Esophagus (tissue), 2 donors: ENCODE measurements around the gene TLNRD1. TPM values are rescaled to one million over a fixed set of nuclear protein-coding genes. Genes with fewer than 3 reads are reported as not detected.
A peak's percentile ranks its signal among the peaks of the same experiment; 100 is the strongest.

ENCODE experiments used
- H3K27ac ChIP-seq, 2 donors: one replicate each; pipeline ENCODE4 v1.5.1; 2013; ENCODE audit warnings: low read depth in 2 of 2, mild to moderate bottlenecking in 2 of 2, inconsistent platforms in 1 of 2, low read length in 1 of 2, moderate library complexity in 1 of 2
- H3K27me3 ChIP-seq, 2 donors: one replicate each; pipeline ENCODE4 v1.6.1; 2013; ENCODE audit warnings: low read length in 2 of 2, control low read depth in 1 of 2, mild to moderate bottlenecking in 1 of 2; ENCODE audit not compliant: insufficient read depth in 2 of 2, control insufficient read depth in 1 of 2
- H3K36me3 ChIP-seq, 2 donors: one replicate each; pipeline ENCODE4 v1.6.1; 2013; ENCODE audit warnings: low read length in 1 of 2; ENCODE audit not compliant: control insufficient read depth in 2 of 2, insufficient read depth in 2 of 2
- H3K4me1 ChIP-seq, 2 donors: one replicate each; pipeline ENCODE4 v1.6.1; 2013; ENCODE audit warnings: low read length in 1 of 2; ENCODE audit not compliant: control insufficient read depth in 2 of 2, insufficient read depth in 2 of 2
- H3K4me3 ChIP-seq, 2 donors: one replicate each; pipeline ENCODE4 v1.5.1; 2013; ENCODE audit warnings: low read length in 2 of 2, mild to moderate bottlenecking in 2 of 2, low read depth in 1 of 2, moderate library complexity in 1 of 2
- H3K9me3 ChIP-seq, 2 donors: one replicate each; pipeline ENCODE4 v1.6.1; 2013; ENCODE audit warnings: mild to moderate bottlenecking in 2 of 2, low read depth in 1 of 2, low read length in 1 of 2, moderate library complexity in 1 of 2; ENCODE audit not compliant: control insufficient read depth in 2 of 2, insufficient read depth in 1 of 2
- WGBS, 2 donors: extraction: QIAGEN DNeasy Blood & Tissue Kit; methylation state at CpG; one replicate each; pipeline ENCODE4 v1.1.7; 2013; 5-methylcytosine and 5-hydroxymethylcytosine counted together
- polyA plus RNA-seq, 2 donors: library from polyadenylated mRNA; stranded (reverse); fragments of 200-250 nt; gene quantifications; one replicate each; pipeline ENCODE4 v1.2.3, GENCODE V29; 2013
- donor health status: healthy with polysubstance abuse.
- donor health status: Bipolar disorder and iron deficiency.

TLNRD1 gene
- polyA plus RNA-seq, 2 donors = 5.6 to 5.9 TPM

DNA sequence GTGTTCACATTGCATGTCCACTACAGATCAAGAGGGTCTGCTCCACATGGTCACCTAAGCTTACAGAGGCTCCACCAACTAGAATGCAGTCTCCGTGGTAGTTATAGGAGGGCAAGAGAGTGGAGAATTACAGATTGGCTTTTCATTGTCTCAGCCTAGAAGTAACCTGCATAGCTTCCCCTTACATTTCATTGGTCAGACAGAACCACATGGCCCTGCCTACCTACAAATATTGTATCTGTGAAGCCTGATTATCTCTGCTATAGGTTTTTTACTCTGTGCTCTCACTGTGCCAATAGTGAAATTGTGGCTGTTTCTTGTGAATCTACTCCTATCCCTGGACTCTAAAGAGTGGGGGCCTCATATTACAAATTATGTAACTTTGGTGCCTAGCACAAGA, 2.5 kb upstream of the TLNRD1 start:
- no peaks in the 10 kb centered on the region for H3K27me3 ChIP-seq
- 81% methylated on average over 1 of the region's 1 CpG for WGBS, 2 donors
- H3K9me3 ChIP-seq = peaks cover 0 to 7% of the 10 kb centered on the region in 2 donors
- no peak overlapping the region for H3K27ac ChIP-seq
- no peak overlapping the region for H3K4me3 ChIP-seq
- peaks cover 7 to 10% of the 10 kb centered on the region in 2 donors for H3K4me1 ChIP-seq
- H3K36me3 ChIP-seq = peaks cover 0 to 10% of the 10 kb centered on the region in 2 donors

GRCh38 chr15:80999623-81000036, 1.1 kb upstream of the TLNRD1 start:
- WGBS, 2 donors = 28 to 47% methylated on average over 13 of the region's 13 CpGs
- H3K4me1 ChIP-seq = peaks cover 7 to 10% of the 10 kb centered on the region in 2 donors
- H3K27me3 ChIP-seq = no peaks in the 10 kb centered on the region
- H3K27ac ChIP-seq = peak overlapping the region; percentile 76 to 100
- H3K4me3 ChIP-seq = peak overlapping the region; percentile 78 to 96
- H3K9me3 ChIP-seq = peaks cover 0 to 7% of the 10 kb centered on the region in 2 donors
- H3K36me3 ChIP-seq = peaks cover 0 to 10% of the 10 kb centered on the region in 2 donors

DNA sequence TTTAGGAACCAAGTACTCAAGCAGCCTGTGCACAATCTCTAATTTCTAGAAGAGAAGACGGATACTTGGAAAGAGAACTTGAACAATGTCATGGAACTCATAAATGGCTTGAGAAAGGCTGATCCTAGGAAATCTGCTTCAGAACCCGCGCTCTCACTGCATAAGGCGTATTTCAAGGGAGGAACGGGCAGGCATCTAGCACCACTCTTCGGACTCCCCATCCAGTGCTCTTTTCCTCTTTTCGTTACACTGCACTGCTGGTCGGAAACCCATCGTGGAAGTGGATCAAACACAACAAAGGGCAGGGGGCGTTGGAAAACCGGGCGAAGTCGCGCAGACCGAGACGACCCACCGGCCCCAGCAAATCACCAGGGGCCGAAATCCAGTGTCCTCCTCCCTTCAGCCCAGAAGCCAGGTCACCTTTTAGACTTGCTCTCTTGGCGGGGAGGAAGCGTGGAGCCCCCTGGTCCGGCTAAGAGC, 539 bp upstream of the TLNRD1 start:
- Histone ChIP-seq H3K27me3 (no peaks in the 10 kb centered on the region), H3K4me3 (peak overlapping the region; percentile 78 to 96), H3K4me1 (peaks cover 7 to 10% of the 10 kb centered on the region in 2 donors), H3K36me3 (peaks cover 0 to 10% of the 10 kb centered on the region in 2 donors), H3K27ac (peak overlapping the region; percentile 98 to 100), H3K9me3 (peaks cover 0 to 7% of the 10 kb centered on the region in 2 donors)
- 3 to 5% methylated on average over 21 of the region's 21 CpGs for WGBS, 2 donors

- H3K9me3 ChIP-seq = peaks cover 0 to 7% of the 10 kb centered on the region in 2 donors
- H3K4me3 ChIP-seq = peak overlapping the region; percentile 78 to 96
- peaks cover 0 to 10% of the 10 kb centered on the region in 2 donors for H3K36me3 ChIP-seq
- H3K27me3 ChIP-seq = no peaks in the 10 kb centered on the region
- H3K4me1 ChIP-seq = peaks cover 7 to 10% of the 10 kb centered on the region in 2 donors
- WGBS, 2 donors = 0 to 1% methylated on average over 73 to 110 of the region's 110 CpGs
- peak overlapping the region; percentile 98 to 100 for H3K27ac ChIP-seq
These were observed 657 bp downstream of the TLNRD1 start for GRCh38 chr15:81001152-81002008.

DNA sequence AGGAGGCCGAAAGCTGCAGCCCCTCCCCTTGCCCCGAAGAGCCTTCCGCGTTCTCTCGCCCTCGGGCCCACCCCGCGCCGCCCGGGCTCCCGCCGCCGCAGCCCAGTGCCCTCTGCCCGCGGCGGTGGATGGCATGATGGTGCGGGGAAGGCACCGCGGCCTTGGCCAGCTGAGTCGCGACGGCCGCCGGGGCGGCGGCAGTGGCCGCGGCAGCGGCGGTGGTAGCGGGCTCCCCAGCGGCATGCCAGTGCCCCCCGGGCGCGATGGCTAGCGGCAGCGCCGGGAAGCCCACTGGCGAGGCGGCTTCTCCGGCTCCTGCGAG, 1.2 kb downstream of the TLNRD1 start:
- Histone ChIP-seq H3K4me3 (peak overlapping the region; percentile 78 to 96), H3K27ac (peak overlapping the region; percentile 98 to 100), H3K9me3 (peaks cover 0 to 7% of the 10 kb centered on the region in 2 donors), H3K27me3 (no peaks in the 10 kb centered on the region), H3K36me3 (peaks cover 0 to 10% of the 10 kb centered on the region in 2 donors), H3K4me1 (peaks cover 7 to 10% of the 10 kb centered on the region in 2 donors)
- WGBS, 2 donors = 1 to 2% methylated on average over 39 to 42 of the region's 42 CpGs

DNA sequence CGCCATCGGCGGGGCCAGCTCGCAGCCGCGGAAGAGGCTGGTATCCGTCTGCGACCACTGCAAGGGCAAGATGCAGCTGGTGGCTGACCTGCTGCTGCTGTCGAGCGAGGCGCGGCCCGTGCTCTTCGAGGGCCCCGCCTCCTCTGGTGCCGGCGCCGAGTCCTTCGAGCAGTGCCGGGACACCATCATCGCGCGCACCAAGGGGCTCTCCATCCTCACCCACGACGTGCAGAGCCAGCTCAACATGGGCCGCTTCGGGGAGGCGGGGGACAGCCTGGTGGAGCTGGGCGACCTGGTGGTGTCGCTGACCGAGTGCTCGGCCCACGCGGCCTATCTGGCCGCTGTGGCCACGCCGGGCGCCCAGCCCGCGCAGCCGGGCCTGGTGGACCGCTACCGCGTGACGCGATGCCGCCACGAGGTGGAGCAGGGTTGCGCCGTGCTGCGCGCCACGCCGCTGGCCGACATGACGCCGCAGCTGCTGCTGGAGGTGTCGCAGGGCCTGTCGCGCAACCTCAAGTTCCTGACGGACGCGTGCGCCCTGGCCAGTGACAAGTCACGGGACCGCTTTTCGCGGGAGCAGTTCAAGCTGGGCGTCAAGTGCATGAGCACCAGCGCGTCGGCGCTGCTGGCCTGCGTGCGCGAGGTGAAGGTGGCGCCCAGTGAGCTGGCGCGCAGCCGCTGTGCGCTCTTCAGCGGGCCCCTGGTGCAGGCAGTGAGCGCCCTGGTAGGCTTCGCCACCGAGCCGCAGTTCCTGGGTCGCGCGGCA, 1.8 kb downstream of the TLNRD1 start:
- Histone ChIP-seq H3K4me1 (peaks cover 7 to 10% of the 10 kb centered on the region in 2 donors), H3K36me3 (peaks cover 0 to 10% of the 10 kb centered on the region in 2 donors), H3K4me3 (peak overlapping the region; percentile 78 to 96), H3K9me3 (peaks cover 0 to 7% of the 10 kb centered on the region in 2 donors), H3K27me3 (no peaks in the 10 kb centered on the region), H3K27ac (peak overlapping the region; percentile 98 to 100)
- 63% methylated on average over 85 to 89 of the region's 89 CpGs for whole genome bisulfite sequencing, 2 donors

- peaks cover 7 to 10% of the 10 kb centered on the region in 2 donors for H3K4me1 ChIP-seq
These were observed 2.3 kb downstream of the TLNRD1 start for GRCh38 chr15:81003097-81003350.

GRCh38 chr15:81006124-81006523, 5.4 kb downstream of the TLNRD1 start:
- peaks cover 0 to 10% of the 10 kb centered on the region in 2 donors for H3K36me3 ChIP-seq
- 86 to 95% methylated on average over 1 of the region's 1 CpG for WGBS, 2 donors

More at GRCh38 chr15:81003097-81003350, 2.3 kb downstream of the TLNRD1 start:
- H3K27me3 ChIP-seq = no peaks in the 10 kb centered on the region
- no peak overlapping the region for H3K27ac ChIP-seq
- peaks cover 0 to 10% of the 10 kb centered on the region in 2 donors for H3K36me3 ChIP-seq
- peak overlapping the region; percentile 78 to 96 for H3K4me3 ChIP-seq
- WGBS, 2 donors = 82 to 93% methylated on average over 12 to 19 of the region's 19 CpGs
- peaks cover 0 to 7% of the 10 kb centered on the region in 2 donors for H3K9me3 ChIP-seq

GRCh38 chr15:81007428-81008064, 6.8 kb downstream of the TLNRD1 start:
- 73 to 83% methylated on average over 6 of the region's 6 CpGs for WGBS, 2 donors
- Histone ChIP-seq H3K27ac (no peak overlapping the region), H3K4me3 (no peak overlapping the region), H3K9me3 (peaks cover 0 to 5% of the 10 kb centered on the region in 2 donors), H3K36me3 (peaks cover 0 to 5% of the 10 kb centered on the region in 2 donors), H3K27me3 (no peaks in the 10 kb centered on the region), H3K4me1 (peaks cover 5 to 6% of the 10 kb centered on the region in 2 donors)

More at GRCh38 chr15:81006124-81006523, 5.4 kb downstream of the TLNRD1 start:
- Histone ChIP-seq H3K27ac (no peak overlapping the region), H3K27me3 (no peaks in the 10 kb centered on the region), H3K9me3 (peaks cover 0 to 7% of the 10 kb centered on the region in 2 donors), H3K4me1 (peaks cover 7 to 10% of the 10 kb centered on the region in 2 donors), H3K4me3 (no peak overlapping the region)
